GM18873 (cell line): Measurements from ENCODE around the gene AUTS2.

Source experiments
- ATAC-seq: cut with Tn5 transposase; IDR thresholded peaks from one replicate; pipeline ENCODE4 v1.9.1; 2021; ENCODE audit warnings: mild to moderate bottlenecking, moderate library complexity, moderate number of reproducible peaks; ENCODE audit not compliant: unreplicated experiment, low FRiP score

Gene AUTS2

DNA sequence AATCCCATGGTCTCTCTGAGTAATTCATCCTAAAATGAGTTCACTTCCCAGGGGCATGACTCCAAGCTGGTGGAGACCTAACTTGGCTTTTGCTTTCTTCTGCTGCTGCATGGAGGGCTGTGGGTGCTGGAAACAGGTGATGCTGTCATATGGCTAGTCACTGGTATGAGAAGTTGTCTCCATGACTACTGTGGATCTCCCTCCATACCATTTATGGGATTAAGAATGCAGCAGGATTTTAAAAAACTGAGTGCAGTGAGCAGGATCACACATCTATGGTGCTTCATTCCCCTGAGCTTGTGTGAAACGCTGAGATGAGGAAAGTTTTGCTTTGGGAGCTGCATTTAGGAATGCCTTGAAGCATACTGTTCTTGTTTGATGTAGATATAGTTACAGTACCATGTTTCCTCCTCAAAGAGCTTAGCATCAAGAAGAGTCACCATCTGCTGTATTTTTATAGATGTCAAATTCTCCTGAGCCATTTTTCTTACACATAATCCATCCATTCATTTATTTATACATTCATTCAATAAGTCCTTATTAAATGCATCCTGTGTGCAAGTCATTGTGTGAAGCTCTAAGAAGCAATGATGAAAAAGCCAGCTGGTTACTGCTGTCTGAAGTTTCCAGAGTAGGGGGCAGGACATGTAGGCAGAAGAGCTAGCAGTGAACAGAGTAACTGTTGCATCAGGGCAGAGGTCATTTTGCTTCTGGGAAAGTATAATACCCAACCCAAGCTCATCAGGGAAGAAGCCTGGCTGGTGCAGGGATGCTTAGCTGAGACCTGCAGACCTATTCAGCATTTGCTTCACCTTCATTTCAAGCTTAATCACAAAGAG, 534.8 kb downstream of the AUTS2 start:
- no peak for ATAC-seq

DNA sequence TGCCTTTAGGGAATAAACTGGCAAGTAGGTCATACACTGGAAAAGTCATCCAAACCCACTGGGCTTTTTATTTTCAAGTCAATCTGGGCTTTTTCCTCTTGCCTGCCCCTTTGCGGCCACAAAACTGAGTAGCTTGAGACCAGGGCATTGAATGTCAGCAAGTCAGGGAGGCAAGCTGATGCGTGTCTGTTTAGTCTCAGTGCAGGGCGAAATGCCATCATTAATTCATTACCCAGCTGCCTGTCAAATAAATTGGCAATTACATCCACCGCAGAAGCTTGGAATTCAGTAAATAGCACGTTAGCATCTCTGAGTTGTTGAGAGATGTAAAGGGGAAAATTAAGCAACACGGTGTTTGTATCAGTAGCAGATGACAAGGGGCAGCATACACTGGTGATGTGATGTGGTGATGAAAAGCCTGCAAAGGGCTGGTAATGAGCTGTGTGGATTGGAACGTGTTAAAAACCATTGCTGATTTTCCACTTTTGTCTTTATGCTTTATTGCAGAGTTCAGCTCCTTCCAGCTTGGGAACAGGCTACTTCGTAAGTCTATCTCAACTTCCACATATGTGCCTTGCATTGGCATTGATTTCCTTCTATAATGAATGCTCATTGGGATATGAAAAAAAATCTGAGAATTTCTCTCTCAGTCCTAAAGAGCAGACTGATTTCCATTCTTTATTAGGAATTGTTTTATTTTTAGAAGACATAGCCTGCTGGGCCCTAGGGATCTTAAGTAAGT, 535.9 kb downstream of the AUTS2 start:
- ATAC-seq: no peak

DNA sequence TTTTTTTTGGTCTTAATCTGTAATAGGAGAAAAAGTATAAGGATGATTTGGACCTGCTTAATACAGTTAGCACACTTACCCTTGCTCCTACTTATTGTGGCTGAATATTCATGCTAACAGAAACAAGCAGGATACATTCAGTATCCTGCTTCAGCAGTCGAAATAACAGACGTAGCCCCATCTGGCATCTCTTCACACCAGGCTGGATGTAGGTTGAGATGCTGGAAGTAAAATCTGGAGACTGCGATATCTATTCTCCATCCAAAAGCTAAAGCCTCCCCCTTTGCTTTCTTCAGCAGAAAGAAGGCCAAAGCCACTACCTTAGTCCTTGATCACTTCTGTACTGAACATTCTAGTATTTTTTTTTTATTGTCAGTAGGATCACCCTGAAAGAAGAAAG, 537.4 kb downstream of the AUTS2 start:
- ATAC-seq: no peak

DNA sequence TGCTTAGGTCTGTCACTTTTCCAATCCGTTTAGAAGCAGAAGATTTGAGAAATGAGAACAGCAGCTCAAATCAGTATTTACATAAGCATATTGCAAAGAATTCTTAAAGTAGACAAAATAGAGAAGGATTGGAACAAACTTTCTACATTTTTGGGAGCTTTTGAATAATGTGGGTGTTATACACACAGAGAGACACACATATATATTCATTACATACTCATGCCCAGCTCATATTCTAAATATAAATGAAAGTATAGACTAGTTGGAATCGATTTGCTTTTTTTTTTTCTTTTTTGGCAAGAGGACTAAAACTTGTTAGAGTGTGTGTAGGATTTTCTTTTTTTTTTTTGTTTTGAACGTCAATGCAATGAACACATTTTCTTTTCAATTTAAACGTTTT, 538.9 kb downstream of the AUTS2 start:
- no peak for ATAC-seq

- no peak for ATAC-seq
Measured at GRCh38 chr7:70142247-70142932, 544.1 kb downstream of the AUTS2 start.

DNA sequence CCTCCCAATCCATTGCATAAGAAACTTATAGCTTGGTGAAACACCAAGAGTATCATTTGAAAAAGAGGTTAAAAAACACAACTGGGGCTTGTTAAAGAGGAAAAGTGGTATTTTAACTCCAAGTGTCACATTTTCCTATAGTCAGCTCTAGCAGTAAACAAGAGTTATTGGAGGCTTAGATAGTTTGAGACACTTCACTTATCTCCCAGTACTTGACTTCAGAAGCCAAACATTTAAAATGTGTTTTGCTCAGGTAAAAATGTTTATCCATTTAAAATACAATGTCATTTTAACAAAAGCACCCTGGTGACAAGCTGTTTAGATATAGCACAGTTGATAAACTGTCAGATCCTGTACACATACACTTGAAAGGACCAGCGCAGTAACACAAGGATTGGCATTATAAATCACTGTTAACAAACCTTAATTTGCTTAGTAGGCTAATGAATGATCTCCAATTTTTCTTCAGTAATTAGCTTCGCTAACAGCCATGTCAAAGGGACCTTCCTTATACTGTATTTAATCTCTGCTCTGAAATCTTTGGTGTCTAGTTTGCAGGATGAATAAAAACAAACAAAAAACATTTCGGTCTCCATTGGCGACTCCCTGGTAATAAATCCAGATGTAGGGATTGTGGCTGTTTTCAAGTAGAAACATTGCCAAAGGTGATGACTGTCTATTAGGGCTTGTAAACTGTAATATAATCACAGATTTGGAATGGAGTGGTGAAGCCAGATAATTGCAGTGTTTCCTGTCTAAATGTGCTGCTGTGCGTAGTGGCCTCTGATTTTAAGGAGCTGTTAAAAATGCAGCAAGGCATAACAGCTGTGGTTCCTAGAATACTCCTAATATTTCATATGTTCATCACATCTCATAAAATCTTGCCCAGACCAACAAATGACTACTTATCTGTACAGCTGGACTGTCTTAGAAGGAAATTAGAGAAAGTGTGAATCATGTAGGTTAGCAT, 545.1 kb downstream of the AUTS2 start:
- no peak for ATAC-seq

DNA sequence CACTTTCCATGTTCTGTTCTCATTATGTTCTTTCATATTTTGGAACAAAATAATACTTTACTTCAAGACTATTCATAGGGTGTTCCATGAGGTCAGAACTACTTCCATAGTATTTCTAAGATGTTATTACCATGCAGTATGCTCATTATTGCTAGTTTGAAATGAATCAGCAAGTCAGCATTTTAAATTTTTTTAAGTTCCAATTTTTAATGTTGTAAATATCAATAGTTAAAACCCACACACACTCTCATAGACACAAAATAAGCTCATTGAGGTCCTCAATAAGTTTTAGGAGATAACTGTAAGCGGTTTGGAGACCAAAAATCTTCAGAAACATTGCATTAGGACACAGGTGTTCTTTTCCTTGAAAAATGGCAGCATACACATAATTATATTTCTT, 550.7 kb downstream of the AUTS2 start:
- ATAC-seq: no peak

DNA sequence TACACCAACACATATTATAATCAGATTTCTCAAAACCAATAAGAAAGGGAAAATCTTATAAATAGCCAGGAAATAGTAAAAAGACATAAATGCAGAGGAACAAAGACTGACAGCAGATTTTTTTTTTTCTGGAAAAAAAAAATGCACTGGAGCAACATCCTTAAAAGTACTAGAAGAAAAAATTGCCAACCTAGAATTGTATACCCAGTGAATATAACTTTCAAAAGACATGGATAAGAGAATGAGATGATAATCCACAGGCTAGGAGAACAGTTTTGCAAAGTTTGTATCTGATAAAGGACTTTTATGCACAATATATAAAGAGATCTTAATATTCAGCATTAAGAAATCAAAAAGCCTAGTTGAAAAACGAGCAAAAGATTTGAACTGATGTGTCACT, 554.0 kb downstream of the AUTS2 start:
- no peak for ATAC-seq

DNA sequence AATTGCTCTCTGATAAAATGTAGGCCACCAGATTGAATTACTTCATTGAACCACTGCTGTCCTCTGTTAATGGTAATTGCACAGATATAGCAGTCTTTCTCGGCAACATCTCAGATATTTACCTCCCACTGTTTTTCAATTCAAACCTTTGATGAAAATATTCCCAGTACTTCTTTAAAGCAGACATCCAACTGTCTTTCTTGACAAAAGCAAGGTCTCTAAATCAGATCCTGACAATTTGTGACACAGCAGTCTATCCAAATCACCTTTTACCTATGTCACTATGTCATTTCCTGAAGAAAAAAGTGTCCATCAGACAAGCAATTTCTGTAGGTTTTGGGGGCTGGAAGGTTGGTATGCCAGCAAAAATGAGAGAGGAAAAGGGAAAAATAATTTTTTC, 555.7 kb downstream of the AUTS2 start:
- no peak for ATAC-seq

- no peak for ATAC-seq
Measured at GRCh38 chr7:70154521-70155180, 556.4 kb downstream of the AUTS2 start.

DNA sequence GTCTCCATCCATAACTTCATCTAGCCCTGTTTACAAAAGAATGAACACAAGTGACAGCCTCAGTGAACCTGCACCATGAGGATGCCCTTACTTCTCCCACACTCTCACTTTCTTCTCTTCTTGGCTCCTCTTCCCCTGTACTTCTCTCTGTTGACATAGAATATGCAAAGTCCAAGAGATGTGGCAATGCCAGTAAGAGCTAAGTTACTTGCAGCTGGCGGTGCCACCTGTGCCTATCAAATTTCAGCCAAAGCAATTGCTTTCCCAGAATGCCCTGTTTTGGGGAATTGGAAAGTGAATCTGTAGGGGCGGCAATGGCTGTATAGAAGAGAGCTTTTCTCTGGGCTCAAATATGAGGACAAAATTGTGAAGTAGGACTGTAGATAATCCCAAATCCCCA, 557.8 kb downstream of the AUTS2 start:
- ATAC-seq: no peak

DNA sequence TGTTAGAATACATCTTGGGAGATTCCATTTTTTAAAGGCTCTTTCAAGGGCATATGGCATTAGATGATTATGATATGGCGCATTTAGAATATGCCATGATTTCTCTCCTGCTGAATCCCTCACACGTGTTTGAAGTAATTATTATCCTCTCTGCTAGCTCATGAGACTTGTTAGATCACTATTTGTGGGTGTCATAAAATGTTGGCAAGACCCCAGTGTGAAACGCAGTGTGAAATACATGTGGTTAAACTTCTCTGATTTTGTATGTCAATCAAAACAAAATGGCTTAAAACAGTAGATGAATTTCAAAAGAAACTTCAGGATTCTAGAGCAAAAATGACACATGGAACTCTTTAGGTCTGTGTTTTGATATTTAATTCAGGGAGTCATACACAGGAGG, 560.8 kb downstream of the AUTS2 start:
- ATAC-seq: no peak

- no peak for ATAC-seq
Measured at GRCh38 chr7:70165477-70166170, 567.3 kb downstream of the AUTS2 start.

GRCh38 chr7:70171369-70171920, 573.2 kb downstream of the AUTS2 start:
- no peak for ATAC-seq

- ATAC-seq: no peak
Measured at GRCh38 chr7:70177166-70177565, 578.9 kb downstream of the AUTS2 start.

DNA sequence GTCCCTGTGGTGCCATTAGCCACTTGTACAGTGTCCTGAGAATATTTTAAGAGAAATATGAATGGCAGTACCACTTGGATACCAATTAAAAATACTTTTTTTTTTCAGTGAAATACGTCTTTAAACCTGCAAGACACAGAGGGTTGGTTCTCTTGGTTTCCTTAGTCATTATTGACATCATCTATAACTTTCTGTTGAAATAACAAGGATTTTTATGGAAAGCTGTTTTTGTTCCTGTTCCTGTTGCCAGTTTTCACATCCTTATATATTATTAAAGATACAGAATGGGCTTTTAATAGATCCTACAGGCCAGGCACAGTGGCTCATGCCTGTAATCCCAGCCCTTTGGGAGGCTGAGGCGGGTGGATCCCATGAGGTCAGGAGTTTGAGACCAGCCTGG, 579.9 kb downstream of the AUTS2 start:
- no peak for ATAC-seq

- ATAC-seq: no peak
Measured at GRCh38 chr7:70178787-70179186, 580.5 kb downstream of the AUTS2 start.

- ATAC-seq: no peak
Measured at GRCh38 chr7:70182521-70182920, 584.2 kb downstream of the AUTS2 start.

GRCh38 chr7:70183278-70183677, 585.0 kb downstream of the AUTS2 start:
- ATAC-seq: no peak
